Erythroblast (primary cell): Measurements from ENCODE around the gene COMMD2.

Source experiments
- GATA1 ChIP-seq: IDR thresholded peaks from 2 replicates; pipeline ENCODE4 v1.6.1; 2011; ENCODE audit warnings: low read depth, mild to moderate bottlenecking, control low read depth, low read length, moderate library complexity
- POLR2A ChIP-seq: IDR thresholded peaks from 2 replicates; pipeline ENCODE4 v1.6.1; 2011; ENCODE audit warnings: mild to moderate bottlenecking, low read length

DNA sequence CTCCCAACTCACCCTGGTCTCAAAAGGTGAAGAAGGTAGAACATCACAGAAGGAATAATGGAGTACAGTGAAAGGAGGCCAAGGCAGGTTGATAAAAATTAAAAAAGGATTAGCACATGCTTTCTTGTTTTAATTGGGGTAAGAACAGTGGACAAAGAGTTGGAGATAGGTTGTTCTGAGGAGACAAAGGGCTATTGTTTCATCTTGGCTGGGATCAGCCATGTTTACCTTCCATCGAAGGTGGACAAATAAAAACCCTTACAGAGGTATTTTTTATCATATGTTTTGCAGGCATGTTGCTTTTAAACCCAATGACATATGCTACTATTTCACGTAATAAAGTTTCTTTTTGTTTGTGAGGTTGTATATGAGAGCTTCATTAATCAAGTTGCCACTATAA, 12.9 kb downstream of the COMMD2 start:
- TF ChIP-seq POLR2A (no peak), GATA1 (no peak)
